A549 (cell line): ENCODE results near the gene SERPINA10. TPM values are rescaled to one million over a fixed set of nuclear protein-coding genes. Genes with fewer than 3 reads are reported as not detected.

Source experiments
- ATAC-seq, 2 experiments: fragments of 200-7000 bp in 1 of 2; fragments of >200 bp in 1 of 2; cut with Nextera tagmentation in 1 of 2; cut with Tn5 transposase in 1 of 2; 3 replicates each; pipeline versions ENCODE4 v1.8.0 to v1.9.1; 2018 to 2020; ENCODE audit warnings: mild to moderate bottlenecking in 1 of 2, moderate library complexity in 1 of 2
- CTCF ChIA-PET: fragments of 300-600 bp; sonication (Branson Sonifier 250); formaldehyde crosslinking; extraction: SDS; loops from one replicate; lab custom pipeline; 2021; ENCODE audit warnings: antibody characterized with exemption, inconsistent platforms; lab: Yijun Ruan, JAX
- POLR2A ChIA-PET: fragments of 350-600 bp; formaldehyde crosslinking; extraction: SDS; loops from one replicate; lab custom pipeline; 2021; ENCODE audit warnings: antibody characterized with exemption, inconsistent platforms; lab: Yijun Ruan, JAX
- DNase-seq, 2 experiments: peaks; one replicate each; pipeline versions ENCODE4 v3.0.0 to v3.0.0-alpha.2; 2011 to 2016; ENCODE audit warnings: low read depth in 1 of 2, low spot score in 1 of 2
- FAIRE-seq: peaks from 2 replicates; lab custom pipeline; 2011; peaks lifted over from hg19 to GRCh38; lab: Jason Lieb, UNC
- H3K27ac ChIP-seq, 2 experiments: fragments of >200 bp; sonication (Bioruptor Twin); formaldehyde crosslinking; 3 replicates each; pipeline ENCODE4 v1.5.1; 2016 to 2017
- H3K4me1 ChIP-seq: fragments of >200 bp; sonication (Bioruptor Twin); formaldehyde crosslinking; 3 replicates; pipeline ENCODE4 v1.6.1; 2016
- H3K4me2 ChIP-seq: fragments of >200 bp; sonication (Bioruptor Twin); formaldehyde crosslinking; 3 replicates; pipeline ENCODE4 v1.6.1; 2016
- H3K4me3 ChIP-seq: fragments of >200 bp; sonication (Bioruptor Twin); formaldehyde crosslinking; 3 replicates; pipeline ENCODE4 v1.5.1; 2016
- H3K9me3 ChIP-seq: fragments of >200 bp; sonication (Bioruptor Twin); formaldehyde crosslinking; 3 replicates; pipeline ENCODE4 v1.6.1; 2016
- BCL3 ChIP-seq: fragments of >200 bp; sonication (Bioruptor Twin); formaldehyde crosslinking; IDR thresholded peaks from 3 replicates; pipeline ENCODE4 v1.6.1; 2016
- BHLHE40 ChIP-seq: IDR thresholded peaks from 2 replicates; pipeline ENCODE4 v1.6.1; 2012; ENCODE audit warnings: low read depth, low read length, inconsistent platforms
- CBX2 ChIP-seq: fragments of 200-600 bp; sonication (generic); IDR thresholded peaks from 2 replicates; pipeline ENCODE4 v1.6.1; 2016; ENCODE audit warnings: low read depth, mild to moderate bottlenecking, borderline replicate concordance
- CHD4 ChIP-seq: fragments of 200-600 bp; sonication (generic); IDR thresholded peaks from 2 replicates; pipeline ENCODE4 v1.6.1; 2016; ENCODE audit warnings: antibody characterized with exemption, mild to moderate bottlenecking, borderline replicate concordance
- CTCF ChIP-seq: fragments of >200 bp; sonication (Bioruptor Twin); formaldehyde crosslinking; IDR thresholded peaks from 3 replicates; pipeline ENCODE4 v1.5.1; 2016
- E2F6 ChIP-seq: IDR thresholded peaks from 2 replicates; pipeline ENCODE4 v1.6.1; 2012; ENCODE audit warnings: low read depth, borderline replicate concordance
- FOSB ChIP-seq: fragments of 250-450 bp; sonication (Bioruptor Pico); IDR thresholded peaks from 2 replicates; pipeline ENCODE4 v1.5.0; 2020; ENCODE audit warnings: mild to moderate bottlenecking, moderate library complexity
- HDAC2 ChIP-seq: fragments of 200-600 bp; sonication (generic); IDR thresholded peaks from 2 replicates; pipeline ENCODE4 v1.6.1; 2016
- HMGXB4 ChIP-seq: fragments of 250-450 bp; sonication (Bioruptor Pico); IDR thresholded peaks from 2 replicates; pipeline ENCODE4 v1.5.0; 2021; ENCODE audit warnings: mild to moderate bottlenecking, moderate library complexity, borderline replicate concordance
- HOXA7 ChIP-seq: fragments of 250-450 bp; sonication (Bioruptor Pico); IDR thresholded peaks from 2 replicates; pipeline ENCODE4 v1.5.0; 2020; ENCODE audit warnings: mild to moderate bottlenecking, moderate library complexity
- JUN ChIP-seq, 2 experiments: fragments of >200 bp; sonication (Bioruptor Twin); formaldehyde crosslinking; IDR thresholded peaks; 2 replicates in 1 of 2; 3 replicates in 1 of 2; pipeline ENCODE4 v1.6.1; 2016 to 2017
- KDM1A ChIP-seq: fragments of 200-600 bp; sonication (generic); IDR thresholded peaks from 2 replicates; pipeline ENCODE4 v1.6.1; 2016; ENCODE audit warnings: low read depth, mild to moderate bottlenecking
- MAX ChIP-seq: IDR thresholded peaks from 2 replicates; pipeline ENCODE4 v1.6.1; 2012
- NPAS2 ChIP-seq: fragments of 250-450 bp; sonication (Bioruptor Pico); IDR thresholded peaks from 2 replicates; pipeline ENCODE4 v1.8.0; 2022; ENCODE audit warnings: mild to moderate bottlenecking, moderate library complexity, borderline replicate concordance
- NR3C1 ChIP-seq: fragments of >200 bp; sonication (Bioruptor Twin); formaldehyde crosslinking; IDR thresholded peaks from 3 replicates; pipeline ENCODE4 v1.6.1; 2017
- PBX3 ChIP-seq: IDR thresholded peaks from 2 replicates; pipeline ENCODE4 v1.6.1; 2012
- POLR2AphosphoS2 ChIP-seq: conservative IDR thresholded peaks from 2 replicates; pipeline ENCODE4 v1.6.1; 2012; ENCODE audit warnings: low read length, improper control_type of control experiment, inconsistent platforms
- RAD21 ChIP-seq, 2 experiments: fragments of >200 bp in 1 of 2; sonication (Bioruptor Twin) in 1 of 2; formaldehyde crosslinking in 1 of 2; IDR thresholded peaks in 1 of 2; conservative IDR thresholded peaks in 1 of 2; 2 replicates in 1 of 2; 3 replicates in 1 of 2; pipeline ENCODE4 v1.6.1; 2012 to 2018; ENCODE audit warnings: inconsistent platforms in 1 of 2
- RARB ChIP-seq: fragments of 250-450 bp; sonication (Bioruptor Pico); IDR thresholded peaks from 2 replicates; pipeline ENCODE4 v1.8.0; 2021; ENCODE audit warnings: mild to moderate bottlenecking, moderate library complexity
- RCOR1 ChIP-seq: fragments of 150-350 bp; IDR thresholded peaks from 2 replicates; pipeline ENCODE4 v1.6.1; 2014; ENCODE audit warnings: antibody characterized with exemption, low read length, low read depth
- RNF2 ChIP-seq: fragments of 200-600 bp; sonication (generic); IDR thresholded peaks from 2 replicates; pipeline ENCODE4 v1.6.1; 2016; ENCODE audit warnings: low read depth, mild to moderate bottlenecking, antibody characterized with exemption, moderate library complexity, borderline replicate concordance
- SREBF2 ChIP-seq: fragments of 450-650 bp; IDR thresholded peaks from 2 replicates; pipeline ENCODE4 v1.6.1; 2014; ENCODE audit warnings: mild to moderate bottlenecking, moderate library complexity
- TFCP2L1 ChIP-seq: fragments of 250-450 bp; sonication (Bioruptor Pico); IDR thresholded peaks from 2 replicates; pipeline ENCODE4 v1.5.0; 2021; ENCODE audit warnings: mild to moderate bottlenecking
- TP53 ChIP-seq: fragments of 250-450 bp; sonication (Bioruptor Pico); IDR thresholded peaks from 2 replicates; pipeline ENCODE4 v1.5.0; 2021; ENCODE audit warnings: mild to moderate bottlenecking, moderate library complexity
- ZFP36 ChIP-seq: fragments of 450-650 bp; IDR thresholded peaks from 2 replicates; pipeline ENCODE4 v1.6.1; 2014; ENCODE audit warnings: borderline replicate concordance; ENCODE audit not compliant: partially characterized antibody
- WGBS: methylation state at CpG from one replicate; pipeline ENCODE4 v1.1.6; 2017; ENCODE audit errors: missing lambda C conversion rate; 5-methylcytosine and 5-hydroxymethylcytosine counted together
- polyA plus RNA-seq, 4 experiments: library from polyadenylated mRNA; depleted of rRNA in 3 of 4; stranded (reverse); fragments of >200 nt; fragmentation: RNase III in 1 of 4; extraction: RNeasy Plus Mini Kit Qiagen cat#74134 plus additional on column Dnase treatment in 1 of 4; gene quantifications; 2 replicates in 3 of 4; 3 replicates in 1 of 4; pipeline ENCODE4 v1.2.3, GENCODE V29; 2011 to 2017

Gene SERPINA10
- polyA plus RNA-seq, 2 of the 4 experiments (the other 2 are of a cell fraction): 0.03 to 0.04 TPM

- H3K9me3 ChIP-seq: peaks cover 6% of the 10 kb centered on the region; the same call in 2 of the 3 replicates
- ChIA-PET CTCF (interaction anchor here (1.5 kb wide), 1 partner anchor 123 kb away, joined by 3 read pairs; no protein-coding TSS in a partner anchor), POLR2A (no interaction called here)
- H3K27ac ChIP-seq: no peak overlapping the region
- DNase-seq (no peak), ATAC-seq (no peak), FAIRE-seq (no peak)
- WGBS: 38% methylated on average over 6 of the region's 6 CpGs
- TF ChIP-seq JUN (IDR thresholded peaks at IDR 0.05) (no peak), BCL3 (no peak), RAD21 (conservative IDR thresholded peaks at IDR 0.05 in 1 of 2, IDR thresholded peaks at IDR 0.05 in 1 of 2) (no peak), HDAC2 (no peak), MAX (no peak), CTCF (no peak), NPAS2 (CRISPR knock-in tag) (no peak), TFCP2L1 (no peak), RCOR1 (no peak), ZFP36 (no peak), CHD4 (no peak), HMGXB4 (CRISPR knock-in tag) (no peak), PBX3 (no peak), NR3C1 (no peak), RARB (CRISPR knock-in tag) (no peak), BHLHE40 (no peak), FOSB (no peak), SREBF2 (no peak), POLR2AphosphoS2 (no peak), TP53 (CRISPR knock-in tag) (no peak)
- H3K4me2 ChIP-seq: no peak overlapping the region
- no peak overlapping the region for H3K4me3 ChIP-seq
- H3K4me1 ChIP-seq: no peaks in the 10 kb centered on the region
Observed at GRCh38 chr14:94304243-94304642, 11.2 kb upstream of the SERPINA10 start.

- TF ChIP-seq CBX2: no peak
- TF ChIP-seq KDM1A: no peak
- no peak for TF ChIP-seq HOXA7
- TF ChIP-seq RNF2: no peak
- TF ChIP-seq RCOR1: no peak
- no peak for TF ChIP-seq HDAC2
- TF ChIP-seq TFCP2L1: no peak
- TF ChIP-seq E2F6: no peak
- TF ChIP-seq, all 56 proteins: peak for 0
- CTCF ChIA-PET: interaction anchor here (1.5 kb wide), 1 partner anchor 122 kb away, joined by 3 read pairs; no protein-coding TSS in a partner anchor
- 48% methylated on average over 5 of the region's 7 CpGs for WGBS
- Histone ChIP-seq H3K9me3 (peaks cover 2% of the 10 kb centered on the region; the same call in 2 of the 3 replicates), H3K27ac (no peak overlapping the region), H3K4me3 (no peak overlapping the region), H3K4me2 (no peak overlapping the region), H3K4me1 (no peaks in the 10 kb centered on the region)
- no peak for DNase-seq
- no peak for FAIRE-seq
- ATAC-seq: no peak
- POLR2A ChIA-PET: no interaction called here
Observed at GRCh38 chr14:94303111-94303510, 10.0 kb upstream of the SERPINA10 start.
